HCT116 (cell line): ENCODE results near the gene CLEC10A. TPM values are rescaled to one million over a fixed set of nuclear protein-coding genes. Genes with fewer than 3 reads are reported as not detected.

ENCODE experiments used
- ATAC-seq: fragments of 200-7000 bp; cut with Tn5 transposase; 2 replicates; pipeline ENCODE4 v1.9.1; 2020; ENCODE audit warnings: mild to moderate bottlenecking, moderate library complexity
- BruUV-seq: library from RNA; stranded (reverse); fragments of 400-500 nt; replicated peaks from 2 replicates; lab custom pipeline; 2021; lab: Mats Ljungman, UMichigan
- CTCF ChIA-PET: fragments of 300-600 bp; sonication (Branson Sonifier 250); formaldehyde crosslinking; loops from one replicate; lab custom pipeline; 2021; ENCODE audit warnings: antibody characterized with exemption; lab: Charles Lee
- POLR2A ChIA-PET: fragments of 300-600, 350-600 bp; sonication (Branson Sonifier 250); formaldehyde crosslinking; loops from one replicate; lab custom pipeline; 2021; ENCODE audit warnings: antibody characterized with exemption; lab: Charles Lee
- RAD21 ChIA-PET, 2 experiments: fragments of 300-600 bp; sonication (Branson Sonifier 250); formaldehyde crosslinking; loops; one replicate each; lab custom pipeline; 2023; ENCODE audit warnings: low total read pairs in 2 of 2; ENCODE audit not compliant: uncharacterized antibody in 2 of 2, unreplicated experiment in 2 of 2, low non-redundant PET in 1 of 2; lab: Charles Lee
- DNase-seq: peaks from one replicate; pipeline ENCODE4 v3.0.0-alpha.2; 2010; ENCODE audit warnings: low read depth, low spot score
- H2AFZ ChIP-seq: fragments of 200-600 bp; shearing (Covaris generic), sonication (generic); 2 replicates; pipeline ENCODE4 v1.6.1; 2017; ENCODE audit warnings: low read depth, mixed run types, mixed read lengths, antibody characterized with exemption, low read length; ENCODE audit not compliant: poor library complexity, severe bottlenecking
- H3K27ac ChIP-seq: 2 replicates; pipeline ENCODE4 v1.5.1; 2012; ENCODE audit warnings: low read depth, low read length
- H3K27me3 ChIP-seq: fragments of 200-600 bp; sonication (generic); 2 replicates; pipeline ENCODE4 v1.6.1; 2016; ENCODE audit warnings: mixed run types, low read length, mixed read lengths; ENCODE audit not compliant: insufficient read depth
- H3K36me3 ChIP-seq, 2 experiments: fragments of 200-500 bp in 1 of 2; fragments of 200-600 bp in 1 of 2; sonication (Bioruptor generic) in 1 of 2; sonication (generic) in 1 of 2; 2 replicates each; pipeline versions ENCODE4 v1.5.1 to v1.6.1; 2014 to 2016; ENCODE audit warnings: low read length in 2 of 2, inconsistent platforms in 1 of 2, mixed read lengths in 1 of 2, mixed run types in 1 of 2; ENCODE audit not compliant: insufficient read depth in 2 of 2, control insufficient read depth in 1 of 2
- H3K4me1 ChIP-seq, 2 experiments: fragments of 200-600 bp in 1 of 2; sonication (generic) in 1 of 2; 2 replicates each; pipeline versions ENCODE4 v1.5.1 to v1.6.1; 2012 to 2017; ENCODE audit warnings: low read length in 2 of 2, inconsistent platforms in 1 of 2, mild to moderate bottlenecking in 1 of 2, mixed read lengths in 1 of 2, mixed run types in 1 of 2, moderate library complexity in 1 of 2; ENCODE audit not compliant: insufficient read depth in 2 of 2, control insufficient read depth in 1 of 2
- H3K4me2 ChIP-seq: fragments of 200-600 bp; sonication (generic); 2 replicates; pipeline ENCODE4 v1.6.1; 2017; ENCODE audit warnings: mixed run types, low read length, mixed read lengths
- H3K4me3 ChIP-seq, 2 experiments: fragments of 200-600 bp in 1 of 2; sonication (generic) in 1 of 2; replicated peaks in 1 of 2; 2 replicates each; pipeline ENCODE4 v1.5.1; 2011 to 2016; ENCODE audit warnings: low read length in 2 of 2, control low read depth in 1 of 2, low read depth in 1 of 2, mild to moderate bottlenecking in 1 of 2, mixed read lengths in 1 of 2, mixed run types in 1 of 2
- H3K79me2 ChIP-seq: fragments of 200-600 bp; sonication (generic); 2 replicates; pipeline ENCODE4 v1.6.1; 2017; ENCODE audit warnings: mild to moderate bottlenecking, mixed run types, low read length, moderate library complexity, mixed read lengths; ENCODE audit not compliant: insufficient read depth
- H3K9ac ChIP-seq: fragments of 200-600 bp; sonication (generic); 2 replicates; pipeline ENCODE4 v1.6.1; 2016; ENCODE audit warnings: low read length, mixed read lengths
- H3K9me2 ChIP-seq: fragments of 200-600 bp; sonication (generic), shearing (Covaris generic); 2 replicates; pipeline ENCODE4 v1.6.1; 2017; ENCODE audit warnings: mixed run types, mild to moderate bottlenecking, moderate library complexity; ENCODE audit not compliant: insufficient read depth
- H3K9me3 ChIP-seq, 2 experiments: fragments of 200-500 bp in 1 of 2; fragments of 200-600 bp in 1 of 2; sonication (Bioruptor generic) in 1 of 2; sonication (generic) in 1 of 2; 2 replicates each; pipeline ENCODE4 v1.6.1; 2014 to 2017; ENCODE audit warnings: low read length in 2 of 2, mixed read lengths in 2 of 2, inconsistent platforms in 1 of 2, low read depth in 1 of 2, mild to moderate bottlenecking in 1 of 2, mixed run types in 1 of 2, moderate library complexity in 1 of 2; ENCODE audit not compliant: control insufficient read depth in 1 of 2, insufficient read depth in 1 of 2
- H4K20me1 ChIP-seq: fragments of 200-600 bp; sonication (generic), shearing (Covaris generic); 2 replicates; pipeline ENCODE4 v1.6.1; 2017; ENCODE audit warnings: mixed run types, mild to moderate bottlenecking, moderate library complexity; ENCODE audit not compliant: insufficient read depth
- ATF3 ChIP-seq: IDR thresholded peaks from 2 replicates; pipeline ENCODE4 v1.6.1; 2012
- CBX3 ChIP-seq: IDR thresholded peaks from 2 replicates; pipeline ENCODE4 v1.6.1; 2012; ENCODE audit warnings: low read depth
- EZH2phosphoT487 ChIP-seq: fragments of 200-600 bp; IDR thresholded peaks from 2 replicates; pipeline ENCODE4 v1.6.1; 2018; ENCODE audit warnings: antibody characterized with exemption, borderline replicate concordance
- JUND ChIP-seq: IDR thresholded peaks from 2 replicates; pipeline ENCODE4 v1.6.1; 2012
- SRF ChIP-seq: IDR thresholded peaks from 2 replicates; pipeline ENCODE4 v1.6.1; 2012; ENCODE audit warnings: low read depth
- TCF7L2 ChIP-seq: IDR thresholded peaks from 2 replicates; pipeline ENCODE4 v1.7.0; 2011; ENCODE audit warnings: borderline replicate concordance, inconsistent platforms; ENCODE audit not compliant: insufficient read depth, insufficient read length; ENCODE audit errors: extremely low read depth
- intact Hi-C: fragments of 100-400 bp; cut with micrococcal nuclease; formaldehyde crosslinking; loops from 2 replicates; pipeline ENCODE4 v1.10.0; 2022
- total RNA-seq: library from RNA; stranded (reverse); gene quantifications from one replicate; pipeline ENCODE4 v1.2.1, GENCODE V29; 2021; ENCODE audit not compliant: unreplicated experiment
- TF ChIP-seq, protein P1 (sequence below): IDR thresholded peaks from 2 replicates; pipeline ENCODE4 v1.6.1; 2012; ENCODE audit warnings: low read depth

CLEC10A gene
- total RNA-seq, 1 experiment from 2014 or later = not detected

GRCh38 chr17:7120123-7120522, 40.1 kb upstream of the CLEC10A start (continued):
- no peak for TF ChIP-seq SRF
- TF ChIP-seq ATF3 = no peak
- no peak for TF ChIP-seq EZH2phosphoT487
- no peak for TF ChIP-seq CBX3
- TF ChIP-seq, protein P1, sequence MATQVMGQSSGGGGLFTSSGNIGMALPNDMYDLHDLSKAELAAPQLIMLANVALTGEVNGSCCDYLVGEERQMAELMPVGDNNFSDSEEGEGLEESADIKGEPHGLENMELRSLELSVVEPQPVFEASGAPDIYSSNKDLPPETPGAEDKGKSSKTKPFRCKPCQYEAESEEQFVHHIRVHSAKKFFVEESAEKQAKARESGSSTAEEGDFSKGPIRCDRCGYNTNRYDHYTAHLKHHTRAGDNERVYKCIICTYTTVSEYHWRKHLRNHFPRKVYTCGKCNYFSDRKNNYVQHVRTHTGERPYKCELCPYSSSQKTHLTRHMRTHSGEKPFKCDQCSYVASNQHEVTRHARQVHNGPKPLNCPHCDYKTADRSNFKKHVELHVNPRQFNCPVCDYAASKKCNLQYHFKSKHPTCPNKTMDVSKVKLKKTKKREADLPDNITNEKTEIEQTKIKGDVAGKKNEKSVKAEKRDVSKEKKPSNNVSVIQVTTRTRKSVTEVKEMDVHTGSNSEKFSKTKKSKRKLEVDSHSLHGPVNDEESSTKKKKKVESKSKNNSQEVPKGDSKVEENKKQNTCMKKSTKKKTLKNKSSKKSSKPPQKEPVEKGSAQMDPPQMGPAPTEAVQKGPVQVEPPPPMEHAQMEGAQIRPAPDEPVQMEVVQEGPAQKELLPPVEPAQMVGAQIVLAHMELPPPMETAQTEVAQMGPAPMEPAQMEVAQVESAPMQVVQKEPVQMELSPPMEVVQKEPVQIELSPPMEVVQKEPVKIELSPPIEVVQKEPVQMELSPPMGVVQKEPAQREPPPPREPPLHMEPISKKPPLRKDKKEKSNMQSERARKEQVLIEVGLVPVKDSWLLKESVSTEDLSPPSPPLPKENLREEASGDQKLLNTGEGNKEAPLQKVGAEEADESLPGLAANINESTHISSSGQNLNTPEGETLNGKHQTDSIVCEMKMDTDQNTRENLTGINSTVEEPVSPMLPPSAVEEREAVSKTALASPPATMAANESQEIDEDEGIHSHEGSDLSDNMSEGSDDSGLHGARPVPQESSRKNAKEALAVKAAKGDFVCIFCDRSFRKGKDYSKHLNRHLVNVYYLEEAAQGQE = no peak
- TF ChIP-seq JUND = no peak

- no peaks in the 10 kb centered on the region for H4K20me1 ChIP-seq
- no TSS peak for BruUV-seq
- intact Hi-C loops = no loop called here
- ATAC-seq = no peak
- H3K36me3 ChIP-seq = no peaks in the 10 kb centered on the region
- TF ChIP-seq EZH2phosphoT487 = no peak
- no peak for TF ChIP-seq TCF7L2
- TF ChIP-seq, all 23 proteins: peak for 0
- H3K79me2 ChIP-seq = no peaks in the 10 kb centered on the region
- no peaks in the 10 kb centered on the region for H3K4me1 ChIP-seq
- no peaks in the 10 kb centered on the region for H3K9me3 ChIP-seq
- no peak overlapping the region for H2AFZ ChIP-seq
- no peak overlapping the region for H3K4me2 ChIP-seq
- ChIA-PET CTCF (interaction anchor here (1.0 kb wide), 1 partner anchor 16 kb away, joined by 3 read pairs; no protein-coding TSS in a partner anchor), POLR2A (no interaction called here), RAD21 (no interaction called here)
- no peak for DNase-seq
- no peaks in the 10 kb centered on the region for H3K9me2 ChIP-seq
- H3K27me3 ChIP-seq = no peaks in the 10 kb centered on the region; the same call in 1 of the 2 replicates
- H3K27ac ChIP-seq = no peak overlapping the region
- no peak overlapping the region for H3K9ac ChIP-seq
- no peak overlapping the region for H3K4me3 ChIP-seq
Observed at GRCh38 chr17:7119314-7119713, 39.3 kb upstream of the CLEC10A start.
